Sigmoid colon (tissue), 7 donors: ENCODE results near the gene NRG2. TPM values are rescaled to one million over a fixed set of nuclear protein-coding genes. Genes with fewer than 3 reads are reported as not detected.

ENCODE experiments used
- DNase-seq: peaks from one replicate; pipeline ENCODE4 v3.0.0-alpha.2; 2019
- H3K27ac ChIP-seq, 4 donors: fragments of 200-600 bp; sonication (generic); one replicate each; pipeline ENCODE4 v1.5.1; 2016 to 2019; ENCODE audit warnings: mild to moderate bottlenecking in 1 of 4
- H3K27me3 ChIP-seq, 3 donors: fragments of 200-600 bp; sonication (generic); one replicate each; pipeline ENCODE4 v1.5.1; 2019; ENCODE audit warnings: mild to moderate bottlenecking in 1 of 3
- H3K36me3 ChIP-seq, 4 donors: fragments of 200-600 bp; sonication (generic); one replicate each; pipeline ENCODE4 v1.5.1; 2016 to 2019
- H3K4me1 ChIP-seq, 4 donors: fragments of 200-600 bp; sonication (generic); one replicate each; pipeline ENCODE4 v1.5.1; 2017 to 2019
- H3K4me3 ChIP-seq, 4 donors: fragments of 200-600 bp; sonication (generic); one replicate each; pipeline ENCODE4 v1.5.1; 2017 to 2019; ENCODE audit warnings: mild to moderate bottlenecking in 2 of 4, moderate library complexity in 1 of 4
- H3K9me3 ChIP-seq, 4 donors: fragments of 200-600 bp in 3 of 4; sonication (generic) in 3 of 4; one replicate each; pipeline versions ENCODE4 v1.5.1 to v1.6.1; 2013 to 2019
- EP300 ChIP-seq, 4 donors: sonication (generic); formaldehyde crosslinking; IDR thresholded peaks; one replicate each; pipeline ENCODE4 v1.6.1; 2017; ENCODE audit warnings: antibody characterized with exemption in 4 of 4
- POLR2A ChIP-seq, 2 donors: fragments of 450-650 bp; IDR thresholded peaks; one replicate each; pipeline ENCODE4 v1.6.1; 2016; ENCODE audit warnings: antibody characterized with exemption in 2 of 2, mild to moderate bottlenecking in 2 of 2, moderate library complexity in 2 of 2
- POLR2AphosphoS5 ChIP-seq, 4 donors: sonication (generic); formaldehyde crosslinking; IDR thresholded peaks; one replicate each; pipeline ENCODE4 v1.6.1; 2017; ENCODE audit warnings: antibody characterized with exemption in 4 of 4
- WGBS, 2 donors: extraction: QIAGEN DNeasy Blood & Tissue Kit; methylation state at CpG; one replicate each; pipeline ENCODE4 v1.1.7; 2013; 5-methylcytosine and 5-hydroxymethylcytosine counted together
- intact Hi-C: fragments of 100-400 bp; cut with DNase I; formaldehyde crosslinking; loops from one replicate; pipeline ENCODE4 v1.15.1; 2023
- polyA plus RNA-seq, 3 donors: library from polyadenylated mRNA; stranded (reverse); fragments of 200-250 nt; gene quantifications; one replicate each; pipeline ENCODE4 v1.2.3, GENCODE V29; 2013
- total RNA-seq, 4 donors: library from RNA; depleted of rRNA; stranded (reverse); fragments of >200 nt; gene quantifications; one replicate each; pipeline ENCODE4 v1.1.0, GENCODE V29; 2016
- TF ChIP-seq, protein P1 (sequence below), 4 experiments: fragments of 450-650 bp in 3 of 4; fragments of 200-600 bp in 1 of 4; IDR thresholded peaks; one replicate each; pipeline ENCODE4 v1.5.1; 2016 to 2019; ENCODE audit warnings: antibody characterized with exemption in 4 of 4, mild to moderate bottlenecking in 3 of 4, moderate library complexity in 2 of 4
- donor health status: healthy with polysubstance abuse.
- donor health status: Bipolar disorder and iron deficiency.
- donor health status: healthy.

NRG2 gene
- total and polyA plus RNA-seq, 7 donors = 0.80 to 11.9 (median 4.8) TPM; not detected in 2

DNA sequence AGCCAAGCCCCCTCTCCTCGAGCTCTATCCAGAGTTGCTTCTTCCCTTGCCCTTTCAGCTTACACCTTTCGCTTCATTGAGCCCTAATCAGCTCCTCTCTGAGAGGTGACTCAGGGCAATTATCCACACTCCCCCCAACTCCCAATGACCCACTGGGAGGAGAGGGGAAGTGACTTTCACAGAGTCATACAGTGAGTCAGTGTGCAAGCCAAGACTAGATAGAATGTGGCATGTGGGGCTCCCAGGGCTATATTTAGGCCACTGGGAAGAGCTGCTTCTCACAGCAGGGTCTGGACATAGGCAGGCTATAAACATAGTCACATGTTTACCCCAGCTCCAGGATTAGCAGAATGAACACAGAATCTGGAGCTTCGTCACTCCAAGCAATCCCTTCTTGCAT is 57.4 kb downstream of the NRG2 start:
- WGBS, 2 donors = 68 to 70% methylated on average over 3 of the region's 3 CpGs
- TF ChIP-seq POLR2AphosphoS5 (IDR thresholded peaks at IDR 0.05) = no peak
- TF ChIP-seq EP300 (IDR thresholded peaks at IDR 0.05) = no peak
- no peak for TF ChIP-seq POLR2A (IDR thresholded peaks at IDR 0.05)
- TF ChIP-seq, protein P1, sequence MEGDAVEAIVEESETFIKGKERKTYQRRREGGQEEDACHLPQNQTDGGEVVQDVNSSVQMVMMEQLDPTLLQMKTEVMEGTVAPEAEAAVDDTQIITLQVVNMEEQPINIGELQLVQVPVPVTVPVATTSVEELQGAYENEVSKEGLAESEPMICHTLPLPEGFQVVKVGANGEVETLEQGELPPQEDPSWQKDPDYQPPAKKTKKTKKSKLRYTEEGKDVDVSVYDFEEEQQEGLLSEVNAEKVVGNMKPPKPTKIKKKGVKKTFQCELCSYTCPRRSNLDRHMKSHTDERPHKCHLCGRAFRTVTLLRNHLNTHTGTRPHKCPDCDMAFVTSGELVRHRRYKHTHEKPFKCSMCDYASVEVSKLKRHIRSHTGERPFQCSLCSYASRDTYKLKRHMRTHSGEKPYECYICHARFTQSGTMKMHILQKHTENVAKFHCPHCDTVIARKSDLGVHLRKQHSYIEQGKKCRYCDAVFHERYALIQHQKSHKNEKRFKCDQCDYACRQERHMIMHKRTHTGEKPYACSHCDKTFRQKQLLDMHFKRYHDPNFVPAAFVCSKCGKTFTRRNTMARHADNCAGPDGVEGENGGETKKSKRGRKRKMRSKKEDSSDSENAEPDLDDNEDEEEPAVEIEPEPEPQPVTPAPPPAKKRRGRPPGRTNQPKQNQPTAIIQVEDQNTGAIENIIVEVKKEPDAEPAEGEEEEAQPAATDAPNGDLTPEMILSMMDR (IDR thresholded peaks at IDR 0.05) = no peak
- no peak for DNase-seq
- Histone ChIP-seq H3K27ac (no peak overlapping the region), H3K27me3 (no peaks in the 10 kb centered on the region), H3K4me1 (peaks cover 0 to 18% (median 10%) of the 10 kb centered on the region in 4 donors), H3K9me3 (no peaks in the 10 kb centered on the region), H3K36me3 (no peaks in the 10 kb centered on the region), H3K4me3 (no peak overlapping the region)
- intact Hi-C loops = no loop called here

DNA sequence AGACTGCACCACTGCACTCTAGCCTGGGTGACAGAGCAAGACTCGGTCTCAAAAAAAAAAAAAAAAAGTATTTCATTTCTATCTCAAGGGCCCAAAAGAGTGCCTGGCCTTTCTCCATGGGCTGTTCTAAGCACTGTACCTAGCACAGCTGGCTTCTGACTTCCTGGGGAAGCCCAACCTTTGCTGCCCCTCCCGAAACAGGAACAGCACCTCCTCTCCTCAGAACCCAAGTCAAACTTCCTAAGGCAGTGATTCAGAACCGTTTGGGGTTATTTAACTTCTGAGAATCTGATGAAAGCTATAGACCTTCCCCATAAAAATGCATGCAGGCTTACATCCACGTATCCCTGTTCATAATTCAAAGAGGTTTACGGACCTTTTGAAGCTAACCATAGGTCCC is 57.8 kb downstream of the NRG2 start:
- no peaks in the 10 kb centered on the region for H3K36me3 ChIP-seq

DNA sequence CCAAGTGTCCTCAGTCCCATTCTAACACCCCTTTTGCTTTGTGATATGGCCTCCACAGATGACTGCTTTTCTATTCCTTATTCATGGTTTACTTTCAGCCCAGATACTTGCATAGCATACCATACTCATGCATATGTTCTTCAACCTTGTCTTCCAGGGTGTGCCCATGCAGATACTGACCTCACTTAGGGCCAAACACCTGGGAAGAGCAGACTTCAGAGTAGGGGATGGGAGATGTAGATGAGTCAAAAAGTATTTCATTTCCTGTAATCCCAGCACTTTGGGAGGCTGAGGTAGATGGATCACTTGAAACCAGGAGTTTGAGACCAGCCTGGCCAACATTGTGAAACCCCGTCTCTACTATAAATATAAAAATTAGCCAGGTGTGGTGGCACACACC is 58.3 kb downstream of the NRG2 start:
- no peaks in the 10 kb centered on the region for H3K9me3 ChIP-seq
- H3K36me3 ChIP-seq = no peaks in the 10 kb centered on the region
- TF ChIP-seq, protein P1 (IDR thresholded peaks at IDR 0.05) = no peak
- TF ChIP-seq POLR2A (IDR thresholded peaks at IDR 0.05) (no peak), POLR2AphosphoS5 (IDR thresholded peaks at IDR 0.05) (no peak), EP300 (IDR thresholded peaks at IDR 0.05) (no peak)
- intact Hi-C loops = no loop called here
- DNase-seq = no peak
- H3K4me1 ChIP-seq = peaks cover 0 to 18% (median 10%) of the 10 kb centered on the region in 4 donors
- 89 to 95% methylated on average over 1 of the region's 1 CpG for WGBS, 2 donors
- no peak overlapping the region for H3K4me3 ChIP-seq
- H3K27ac ChIP-seq = no peak overlapping the region
- no peaks in the 10 kb centered on the region for H3K27me3 ChIP-seq

More for the DNA sequence above, 57.8 kb downstream of the NRG2 start:
- H3K4me3 ChIP-seq = no peak overlapping the region
- no peaks in the 10 kb centered on the region for H3K9me3 ChIP-seq
- 45 to 53% methylated on average over 5 of the region's 5 CpGs for WGBS, 2 donors
- intact Hi-C loops = no loop called here
- no peak overlapping the region for H3K27ac ChIP-seq
- DNase-seq = no peak
- H3K27me3 ChIP-seq = no peaks in the 10 kb centered on the region
- no peak for TF ChIP-seq POLR2A (IDR thresholded peaks at IDR 0.05)
- TF ChIP-seq, protein P1 (IDR thresholded peaks at IDR 0.05) = no peak
- no peak for TF ChIP-seq POLR2AphosphoS5 (IDR thresholded peaks at IDR 0.05)
- TF ChIP-seq EP300 (IDR thresholded peaks at IDR 0.05) = no peak
- H3K4me1 ChIP-seq = peaks cover 0 to 18% (median 10%) of the 10 kb centered on the region in 4 donors

DNA sequence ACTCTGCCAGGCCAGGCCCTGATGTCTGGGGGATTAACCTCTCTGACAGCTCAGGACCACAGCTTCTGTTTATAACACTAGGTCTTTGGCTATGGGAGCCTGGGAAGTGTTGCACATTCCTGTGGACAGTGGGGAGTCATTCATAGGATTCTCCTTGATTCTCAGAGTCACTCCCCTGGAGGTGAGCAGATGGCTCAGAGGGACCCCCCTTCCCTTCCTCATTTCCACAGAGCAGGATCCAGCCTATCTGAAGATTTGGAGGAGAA is 60.2 kb downstream of the NRG2 start:
- Histone ChIP-seq H3K4me3 (no peak overlapping the region), H3K4me1 (peaks cover 0 to 15% (median 10%) of the 10 kb centered on the region in 4 donors), H3K36me3 (no peaks in the 10 kb centered on the region), H3K9me3 (no peaks in the 10 kb centered on the region), H3K27ac (no peak overlapping the region), H3K27me3 (no peaks in the 10 kb centered on the region)
- no peak for DNase-seq
- intact Hi-C loops = no loop called here
- TF ChIP-seq, protein P1 (IDR thresholded peaks at IDR 0.05) = no peak
- TF ChIP-seq EP300 (IDR thresholded peaks at IDR 0.05) = no peak
- no peak for TF ChIP-seq POLR2A (IDR thresholded peaks at IDR 0.05)
- no peak for TF ChIP-seq POLR2AphosphoS5 (IDR thresholded peaks at IDR 0.05)

DNA sequence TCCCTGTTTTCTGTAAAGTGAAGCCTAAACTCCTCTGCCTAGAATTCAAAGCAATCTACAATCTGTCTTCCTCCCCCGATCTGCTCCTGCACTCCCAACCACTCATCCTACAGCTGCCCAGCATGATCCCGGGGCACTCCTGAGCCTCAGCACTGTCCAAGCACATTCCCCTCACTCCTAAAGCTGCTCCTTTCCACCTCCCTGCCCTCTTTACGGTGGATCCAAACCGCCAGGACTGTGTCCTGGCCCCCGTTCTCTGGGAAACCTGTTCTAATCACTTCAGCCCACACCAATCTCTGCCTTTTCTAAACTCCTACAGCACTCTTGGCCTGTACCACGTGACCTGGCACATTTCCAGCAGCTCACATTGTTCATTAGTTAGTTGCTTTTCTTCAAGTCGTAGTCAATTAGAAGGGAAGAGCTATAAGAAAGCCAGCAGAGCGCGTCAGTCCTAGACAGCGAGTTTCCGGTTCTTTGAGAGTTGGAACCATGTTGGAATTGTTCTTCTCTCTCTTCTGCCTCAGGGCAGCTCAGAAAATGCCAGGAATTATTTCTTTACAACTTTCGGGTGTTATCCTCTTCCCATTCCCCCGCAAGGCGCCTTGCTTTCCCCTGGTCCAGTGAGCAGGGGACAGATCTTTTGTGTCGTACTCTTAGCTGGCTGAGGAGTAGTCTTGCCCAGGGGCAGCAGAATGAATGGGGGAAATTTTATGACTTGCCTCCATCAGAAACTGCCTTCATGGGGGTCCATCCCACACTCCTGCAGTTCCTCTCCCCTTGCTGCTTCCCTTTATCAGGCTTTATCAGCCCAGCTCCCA is 60.7 kb downstream of the NRG2 start:
- 70 to 72% methylated on average over 15 of the region's 15 CpGs for WGBS, 2 donors
- intact Hi-C loops = no loop called here
- no peaks in the 10 kb centered on the region for H3K36me3 ChIP-seq
- no peaks in the 10 kb centered on the region for H3K27me3 ChIP-seq
- TF ChIP-seq, protein P1 (IDR thresholded peaks at IDR 0.05) = no peak
- no peak for TF ChIP-seq EP300 (IDR thresholded peaks at IDR 0.05)
- no peak for TF ChIP-seq POLR2A (IDR thresholded peaks at IDR 0.05)
- TF ChIP-seq POLR2AphosphoS5 (IDR thresholded peaks at IDR 0.05) = no peak
- peaks cover 0 to 15% (median 10%) of the 10 kb centered on the region in 4 donors for H3K4me1 ChIP-seq
- no peak for DNase-seq
- H3K9me3 ChIP-seq = no peaks in the 10 kb centered on the region
- H3K4me3 ChIP-seq = no peak overlapping the region
- H3K27ac ChIP-seq = no peak overlapping the region
